ENCODE results near the gene SLC6A12. TPM values are rescaled to one million over a fixed set of nuclear protein-coding genes. Genes with fewer than 3 reads are reported as not detected.
A peak's percentile ranks its signal among the peaks of the same experiment; 100 is the strongest.

Gene SLC6A12
- total and polyA plus RNA-seq, 10 donors: 0.35 to 3.1 (median 1.8) TPM

GRCh38 chr12:209246-209645, 4.7 kb downstream of the SLC6A12 start:
- no peak for TF ChIP-seq CTCF (IDR thresholded peaks at IDR 0.05 in 8 of 11, conservative IDR thresholded peaks at IDR 0.05 in 3 of 11)
- no peak for TF ChIP-seq POLR2AphosphoS5 (IDR thresholded peaks at IDR 0.05)
- TF ChIP-seq POLR2A (IDR thresholded peaks at IDR 0.05): no peak
- DNase-seq: no peak
- WGBS, 5 donors: 78 to 92% (median 84%) methylated on average over 14 to 15 of the region's 15 CpGs

DNA sequence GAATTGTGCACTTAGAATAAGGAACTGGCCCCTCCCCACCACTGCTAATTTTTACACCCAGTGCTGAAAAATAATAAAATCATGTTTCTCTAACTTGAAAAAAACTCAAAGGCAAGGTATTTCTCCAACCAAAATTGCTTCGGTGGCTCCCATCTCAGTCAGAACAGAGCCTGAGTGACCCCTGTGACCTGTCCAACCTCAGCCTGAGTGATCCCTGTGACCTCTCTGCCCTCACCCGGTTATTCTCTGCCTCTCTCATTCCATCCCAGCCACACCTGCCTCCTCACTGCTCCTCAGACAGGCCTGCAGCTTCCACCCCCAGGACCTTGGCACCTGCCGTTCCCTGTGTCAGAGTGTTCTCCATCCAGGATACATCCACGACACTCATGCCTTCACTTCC, 5.1 kb downstream of the SLC6A12 start:
- 76 to 86% (median 77%) methylated on average over 4 of the region's 4 CpGs for WGBS, 5 donors
- H3K9me3 ChIP-seq: no peaks in the 10 kb centered on the region
- no peak overlapping the region for H3K27ac ChIP-seq
- H3K4me1 ChIP-seq: peaks cover 0 to 28% (median 14%) of the 10 kb centered on the region in 6 donors
- peak; percentile 34 for DNase-seq
- intact Hi-C loops (cut with DNase I; ENCODE audit: low total_unique reads): no loop called here
- H3K4me3 ChIP-seq: no peak overlapping the region
- no peaks in the 10 kb centered on the region for H3K36me3 ChIP-seq
- TF ChIP-seq POLR2A (IDR thresholded peaks at IDR 0.05) (no peak), CTCF (IDR thresholded peaks at IDR 0.05 in 8 of 11, conservative IDR thresholded peaks at IDR 0.05 in 3 of 11) (no peak), POLR2AphosphoS5 (IDR thresholded peaks at IDR 0.05) (no peak)
- H3K27me3 ChIP-seq (replicated peaks in 1 of 7): peaks cover 0 to 82% (median 32%) of the 10 kb centered on the region in 7 donors

More at GRCh38 chr12:209246-209645, 4.7 kb downstream of the SLC6A12 start:
- H3K4me3 ChIP-seq: no peak overlapping the region
- H3K4me1 ChIP-seq: peaks cover 0 to 28% (median 10%) of the 10 kb centered on the region in 6 donors
- H3K27me3 ChIP-seq (replicated peaks in 1 of 7): peaks cover 0 to 82% (median 27%) of the 10 kb centered on the region in 7 donors
- H3K27ac ChIP-seq: no peak overlapping the region
- H3K36me3 ChIP-seq: no peaks in the 10 kb centered on the region
- intact Hi-C loops (cut with DNase I; ENCODE audit: low total_unique reads): no loop called here
- no peaks in the 10 kb centered on the region for H3K9me3 ChIP-seq

DNA sequence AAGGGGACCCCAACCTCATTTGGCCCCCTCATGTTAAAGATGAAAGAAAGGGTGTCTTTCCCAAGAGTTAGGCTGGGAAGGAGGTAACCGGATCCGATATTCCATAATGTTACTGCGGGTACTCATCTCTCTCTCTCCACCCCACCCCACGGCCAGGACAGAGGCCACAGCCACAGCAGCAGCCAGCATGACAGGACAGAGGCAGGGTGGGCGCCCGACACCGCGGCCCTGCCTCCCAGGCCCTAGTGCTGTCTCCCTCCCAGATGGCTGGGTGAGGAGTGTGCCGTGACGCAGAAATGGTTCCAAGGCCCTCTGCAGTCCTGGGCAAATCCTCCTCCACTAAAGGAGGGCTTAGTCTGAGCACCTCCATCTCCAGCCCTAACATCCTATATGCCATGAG, 6.2 kb downstream of the SLC6A12 start:
- H3K4me3 ChIP-seq: no peak overlapping the region
- intact Hi-C loops (cut with DNase I; ENCODE audit: low total_unique reads): no loop called here
- peaks cover 0 to 25% (median 13%) of the 10 kb centered on the region in 6 donors for H3K4me1 ChIP-seq
- H3K36me3 ChIP-seq: no peaks in the 10 kb centered on the region
- H3K27ac ChIP-seq: no peak overlapping the region
- DNase-seq: peak; percentile 61
- TF ChIP-seq POLR2A (IDR thresholded peaks at IDR 0.05) (no peak), POLR2AphosphoS5 (IDR thresholded peaks at IDR 0.05) (no peak), CTCF (IDR thresholded peaks at IDR 0.05 in 8 of 11, conservative IDR thresholded peaks at IDR 0.05 in 3 of 11) (no peak)
- WGBS, 5 donors: 83 to 91% (median 86%) methylated on average over 10 of the region's 10 CpGs
- H3K9me3 ChIP-seq: no peaks in the 10 kb centered on the region
- H3K27me3 ChIP-seq (replicated peaks in 1 of 7): peaks cover 0 to 82% (median 30%) of the 10 kb centered on the region in 7 donors

- H3K4me1 ChIP-seq: peaks cover 0 to 16% (median 9%) of the 10 kb centered on the region in 6 donors
- H3K9me3 ChIP-seq: no peaks in the 10 kb centered on the region
- H3K27me3 ChIP-seq (replicated peaks in 1 of 7): peaks cover 0 to 82% (median 24%) of the 10 kb centered on the region in 7 donors
- TF ChIP-seq POLR2A (IDR thresholded peaks at IDR 0.05) (no peak), CTCF (IDR thresholded peaks at IDR 0.05 in 8 of 11, conservative IDR thresholded peaks at IDR 0.05 in 3 of 11) (no peak), POLR2AphosphoS5 (IDR thresholded peaks at IDR 0.05) (no peak)
- intact Hi-C loops (cut with DNase I; ENCODE audit: low total_unique reads): no loop called here
- H3K36me3 ChIP-seq: no peaks in the 10 kb centered on the region
- H3K4me3 ChIP-seq: no peak overlapping the region
- no peak overlapping the region for H3K27ac ChIP-seq
- DNase-seq: peak; percentile 50
- WGBS, 5 donors: 85 to 93% (median 90%) methylated on average over 18 to 21 of the region's 21 CpGs
Measured at GRCh38 chr12:206746-207440, 7.1 kb downstream of the SLC6A12 start.

All from spleen (tissue), 11 donors.